Trophoblast cell (in vitro differentiated cells and primary cell): ENCODE measurements around the gene WASHC3.
"Not testable (repeated sequence)": the region's sequence is repeated elsewhere in the genome, so short reads cannot be mapped to it uniquely, and the experiment has no call there.

ENCODE experiments used
- DNase-seq, 2 donors: peaks; one replicate each; pipeline ENCODE4 v3.0.0-alpha.2; 2016
- H2AFZ ChIP-seq: 2 replicates; pipeline ENCODE4 v1.6.1; 2013; ENCODE audit warnings: low read length, moderate library complexity, mild to moderate bottlenecking; ENCODE audit not compliant: insufficient read depth, poor library complexity
- H2AK5ac ChIP-seq: 2 replicates; pipeline ENCODE4 v1.6.1; 2013; ENCODE audit warnings: mild to moderate bottlenecking, low read length
- H2BK120ac ChIP-seq: 2 replicates; pipeline ENCODE4 v1.6.1; 2013; ENCODE audit warnings: low read length, mild to moderate bottlenecking, moderate library complexity; ENCODE audit not compliant: insufficient read depth, poor library complexity
- H2BK12ac ChIP-seq: 2 replicates; pipeline ENCODE4 v1.6.1; 2013; ENCODE audit warnings: mild to moderate bottlenecking, low read length, moderate library complexity
- H2BK5ac ChIP-seq: 2 replicates; pipeline ENCODE4 v1.6.1; 2013; ENCODE audit warnings: low read length, low read depth, moderate library complexity, mild to moderate bottlenecking; ENCODE audit not compliant: poor library complexity
- H3K14ac ChIP-seq: 2 replicates; pipeline ENCODE4 v1.6.1; 2013; ENCODE audit warnings: mild to moderate bottlenecking, low read length
- H3K18ac ChIP-seq: 2 replicates; pipeline ENCODE4 v1.6.1; 2013; ENCODE audit warnings: mild to moderate bottlenecking, low read length
- H3K23ac ChIP-seq: 2 replicates; pipeline ENCODE4 v1.6.1; 2013; ENCODE audit warnings: low read length
- H3K27ac ChIP-seq: 2 replicates; pipeline ENCODE4 v1.5.1; 2013; ENCODE audit warnings: low read depth, mild to moderate bottlenecking, inconsistent platforms, low read length, moderate library complexity
- H3K27me3 ChIP-seq: 2 replicates; pipeline ENCODE4 v1.6.1; 2013; ENCODE audit warnings: inconsistent platforms, mild to moderate bottlenecking, low read length, moderate library complexity; ENCODE audit not compliant: insufficient read depth
- H3K36me3 ChIP-seq, 2 experiments: 1 replicate in 1 of 2; 2 replicates in 1 of 2; pipeline ENCODE4 v1.6.1; 2013; ENCODE audit warnings: low read length in 2 of 2, mild to moderate bottlenecking in 2 of 2, moderate library complexity in 1 of 2; ENCODE audit not compliant: insufficient read depth in 2 of 2, control insufficient read depth in 1 of 2
- H3K4ac ChIP-seq: 2 replicates; pipeline ENCODE4 v1.6.1; 2013; ENCODE audit warnings: low read depth, mild to moderate bottlenecking, low read length, moderate library complexity
- H3K4me1 ChIP-seq, 2 experiments: 1 replicate in 1 of 2; 2 replicates in 1 of 2; pipeline ENCODE4 v1.6.1; 2013; ENCODE audit warnings: low read length in 2 of 2, mild to moderate bottlenecking in 2 of 2, moderate library complexity in 1 of 2; ENCODE audit not compliant: insufficient read depth in 2 of 2, control insufficient read depth in 1 of 2
- H3K4me2 ChIP-seq: 2 replicates; pipeline ENCODE4 v1.6.1; 2013; ENCODE audit warnings: inconsistent platforms, mild to moderate bottlenecking, low read length, moderate library complexity
- H3K4me3 ChIP-seq: 2 replicates; pipeline ENCODE4 v1.5.1; 2013; ENCODE audit warnings: mild to moderate bottlenecking, low read depth, low read length, inconsistent platforms
- H3K79me1 ChIP-seq: one replicate; pipeline ENCODE4 v1.6.1; 2013; ENCODE audit warnings: low read length
- H3K79me2 ChIP-seq: 2 replicates; pipeline ENCODE4 v1.6.1; 2013; ENCODE audit warnings: low read length, mild to moderate bottlenecking; ENCODE audit not compliant: control insufficient read depth, insufficient read depth, poor library complexity
- H3K9ac ChIP-seq: 2 replicates; pipeline ENCODE4 v1.6.1; 2013; ENCODE audit warnings: mild to moderate bottlenecking, low read length
- H3K9me3 ChIP-seq: 2 replicates; pipeline ENCODE4 v1.6.1; 2013; ENCODE audit warnings: low read depth, mild to moderate bottlenecking, control low read depth, inconsistent platforms, low read length; ENCODE audit not compliant: insufficient read depth
- H4K12ac ChIP-seq: 2 replicates; pipeline ENCODE4 v1.6.1; 2013; ENCODE audit warnings: low read depth, mild to moderate bottlenecking, low read length, moderate library complexity
- H4K8ac ChIP-seq: 2 replicates; pipeline ENCODE4 v1.6.1; 2013; ENCODE audit warnings: low read depth, mild to moderate bottlenecking, low read length, moderate library complexity
- H4K91ac ChIP-seq: one replicate; pipeline ENCODE4 v1.6.1; 2013; ENCODE audit warnings: low read depth, mild to moderate bottlenecking, low read length, moderate library complexity
- WGBS: extraction: QIAGEN DNeasy Blood & Tissue Kit; methylation state at CpG from one replicate; pipeline ENCODE4 v1.1.7; 2013; ENCODE audit warnings: missing lambda C conversion rate; ENCODE audit not compliant: insufficient read length, insufficient coverage; ENCODE audit errors: extremely low coverage; 5-methylcytosine and 5-hydroxymethylcytosine counted together

The WASHC3 gene

GRCh38 chr12:102080842-102081241, 19.1 kb upstream of the WASHC3 start:
- no peaks in the 10 kb centered on the region for H3K79me2 ChIP-seq
- H3K9me3 ChIP-seq = no peaks in the 10 kb centered on the region
- H3K18ac ChIP-seq = no peak overlapping the region
- no peak for DNase-seq
- WGBS = no CpG with 5 or more reads among the region's 4 CpGs
- H3K9ac ChIP-seq = no peak overlapping the region
- no peaks in the 10 kb centered on the region for H3K27me3 ChIP-seq
- H3K23ac ChIP-seq = no peak overlapping the region
- no peak overlapping the region for H2BK12ac ChIP-seq
- H4K91ac ChIP-seq = no peak overlapping the region
- H3K27ac ChIP-seq = no peak overlapping the region
- H2AFZ ChIP-seq = no peak overlapping the region
- no peaks in the 10 kb centered on the region for H3K4me1 ChIP-seq
- H4K8ac ChIP-seq = no peak overlapping the region
- no peak overlapping the region for H3K4ac ChIP-seq
- no peak overlapping the region for H4K12ac ChIP-seq
- H2BK120ac ChIP-seq = no peak overlapping the region
- no peak overlapping the region for H3K14ac ChIP-seq
- H3K36me3 ChIP-seq = peaks cover 10 to 12% of the 10 kb centered on the region in 2 experiments
- no peaks in the 10 kb centered on the region for H3K79me1 ChIP-seq
- H2BK5ac ChIP-seq = no peak overlapping the region
- no peak overlapping the region for H3K4me3 ChIP-seq
- no peak overlapping the region for H3K4me2 ChIP-seq
- no peak overlapping the region for H2AK5ac ChIP-seq

DNA sequence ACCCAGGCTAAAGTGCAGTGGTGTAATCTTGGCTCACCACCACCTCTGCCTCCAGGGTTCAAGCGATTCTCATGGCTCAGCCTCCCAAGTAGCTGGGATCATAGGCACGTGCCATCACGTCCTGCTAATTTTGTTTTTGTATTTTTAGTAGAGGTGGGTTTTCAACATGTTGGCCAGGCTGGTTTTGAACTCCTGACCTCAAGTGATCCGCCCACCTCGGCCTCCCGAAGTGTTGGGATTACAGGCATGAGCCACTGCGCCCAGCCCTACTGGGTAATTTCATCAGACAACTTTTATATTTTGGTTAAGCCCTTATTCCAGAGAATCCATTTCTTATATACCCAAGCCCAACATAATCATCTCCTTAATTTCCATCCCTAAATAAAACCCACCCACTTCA, 10.3 kb upstream of the WASHC3 start:
- H3K79me2 ChIP-seq, DNase-seq, H4K12ac ChIP-seq, H3K23ac ChIP-seq, H3K4me1 ChIP-seq, H3K4me3 ChIP-seq, H2BK5ac ChIP-seq, H2AK5ac ChIP-seq, H2BK12ac ChIP-seq, H3K9me3 ChIP-seq, H3K36me3 ChIP-seq, H3K4me2 ChIP-seq, H3K9ac ChIP-seq, H3K27ac ChIP-seq, H3K14ac ChIP-seq, H3K79me1 ChIP-seq, H4K91ac ChIP-seq, H2AFZ ChIP-seq, H4K8ac ChIP-seq, H3K4ac ChIP-seq, H2BK120ac ChIP-seq, H3K18ac ChIP-seq, H3K27me3 ChIP-seq: not testable (repeated sequence)
- WGBS = no CpG with 5 or more reads among the region's 7 CpGs

DNA sequence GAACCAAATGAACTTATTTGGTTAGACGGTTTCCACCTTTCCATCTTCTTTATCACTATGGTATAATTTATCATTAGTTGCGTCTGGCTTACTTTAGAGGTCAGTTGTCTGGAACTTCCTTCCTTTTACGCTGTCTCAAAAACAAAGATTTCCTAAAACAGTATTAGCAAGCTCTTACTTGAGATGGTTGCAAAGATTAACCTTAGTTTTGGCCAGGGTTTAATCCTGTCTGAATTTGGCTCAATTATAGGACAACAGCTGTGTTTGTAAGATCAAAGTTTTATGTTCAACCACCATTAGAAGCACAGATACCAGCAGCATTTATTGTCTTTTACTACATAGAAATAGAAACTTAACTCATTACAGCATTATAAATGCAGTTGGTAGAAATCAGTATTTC, 7.9 kb upstream of the WASHC3 start:
- H3K4me1 ChIP-seq = no peaks in the 10 kb centered on the region
- no peaks in the 10 kb centered on the region for H3K79me2 ChIP-seq
- H3K23ac ChIP-seq = no peak overlapping the region
- H2BK120ac ChIP-seq = no peak overlapping the region
- no peak overlapping the region for H2AK5ac ChIP-seq
- WGBS = no CpG with 5 or more reads among the region's 3 CpGs
- no peak overlapping the region for H3K4me2 ChIP-seq
- H4K91ac ChIP-seq = no peak overlapping the region
- no peak overlapping the region for H3K4ac ChIP-seq
- H3K18ac ChIP-seq = no peak overlapping the region
- H3K36me3 ChIP-seq = peaks cover 2% of the 10 kb centered on the region in 2 experiments
- H4K8ac ChIP-seq = no peak overlapping the region
- no peak for DNase-seq
- no peak overlapping the region for H4K12ac ChIP-seq
- no peak overlapping the region for H2AFZ ChIP-seq
- no peak overlapping the region for H3K9ac ChIP-seq
- no peak overlapping the region for H3K14ac ChIP-seq
- no peak overlapping the region for H2BK5ac ChIP-seq
- no peaks in the 10 kb centered on the region for H3K27me3 ChIP-seq
- no peak overlapping the region for H3K4me3 ChIP-seq
- H3K27ac ChIP-seq = no peak overlapping the region
- H3K79me1 ChIP-seq = no peaks in the 10 kb centered on the region
- H2BK12ac ChIP-seq = no peak overlapping the region
- H3K9me3 ChIP-seq = no peaks in the 10 kb centered on the region

GRCh38 chr12:102067574-102068258, 5.9 kb upstream of the WASHC3 start:
- Histone ChIP-seq H3K79me1 (no peaks in the 10 kb centered on the region), H2BK5ac (no peak overlapping the region), H2AFZ (no peak overlapping the region), H3K4ac (no peak overlapping the region), H2BK120ac (no peak overlapping the region), H3K4me1 (no peaks in the 10 kb centered on the region), H4K12ac (no peak overlapping the region), H3K9me3 (no peaks in the 10 kb centered on the region), H3K4me2 (no peak overlapping the region), H3K27me3 (no peaks in the 10 kb centered on the region), H3K14ac (no peak overlapping the region), H3K27ac (no peak overlapping the region), H3K79me2 (no peaks in the 10 kb centered on the region), H3K36me3 (peaks cover 0 to 2% of the 10 kb centered on the region in 2 experiments), H2BK12ac (no peak overlapping the region), H4K91ac (no peak overlapping the region), H3K4me3 (no peak overlapping the region), H4K8ac (no peak overlapping the region), H3K23ac (no peak overlapping the region), H3K18ac (no peak overlapping the region), H2AK5ac (no peak overlapping the region), H3K9ac (no peak overlapping the region)
- WGBS = no CpG with 5 or more reads among the region's 5 CpGs
- no peak for DNase-seq
